K562 (cell line): ENCODE data around the gene TGFBR1. TPM values are rescaled to one million over a fixed set of nuclear protein-coding genes. Genes with fewer than 3 reads are reported as not detected.

Experiments used
- E4F1 ChIP-seq: fragments of 250-450 bp; sonication (Bioruptor Pico); IDR thresholded peaks from 2 replicates; pipeline ENCODE4 v1.5.0; 2021; ENCODE audit warnings: mild to moderate bottlenecking, borderline replicate concordance
- GATAD2B ChIP-seq: fragments of 450-650 bp; IDR thresholded peaks from 2 replicates; pipeline ENCODE4 v1.6.1; 2017; ENCODE audit warnings: mild to moderate bottlenecking, borderline replicate concordance
- HNRNPH1 ChIP-seq: fragments of 200-400 bp; formaldehyde crosslinking; optimal IDR thresholded peaks from 2 replicates; pipeline ENCODE3; 2017; ENCODE audit warnings: low read depth, mild to moderate bottlenecking, low read length, moderate library complexity
- ILK ChIP-seq: fragments of 450-650 bp; IDR thresholded peaks from 2 replicates; pipeline ENCODE4 v1.6.1; 2016; ENCODE audit warnings: missing genetic modification characterization, low read depth, mild to moderate bottlenecking, missing compliant biosample characterization, moderate library complexity, borderline replicate concordance
- JUN ChIP-seq, 2 experiments: sonication (generic) in 1 of 2; formaldehyde crosslinking in 1 of 2; IDR thresholded peaks; 2 replicates each; pipeline versions ENCODE4 v1.6.1 to v1.8.0; 2012 to 2022; ENCODE audit warnings: borderline replicate concordance in 2 of 2, mild to moderate bottlenecking in 2 of 2, improper control_type of control experiment in 1 of 2, low read depth in 1 of 2, low read length in 1 of 2, missing genetic modification reagents in 1 of 2
- KLF6 ChIP-seq: fragments of 250-450 bp; sonication (Bioruptor Pico); IDR thresholded peaks from 2 replicates; pipeline ENCODE4 v1.4.0; 2020; ENCODE audit warnings: mild to moderate bottlenecking, moderate library complexity, borderline replicate concordance
- MTA1 ChIP-seq: fragments of 450-650 bp; IDR thresholded peaks from 2 replicates; pipeline ENCODE4 v1.6.1; 2017; ENCODE audit warnings: borderline replicate concordance
- MYNN ChIP-seq, 2 experiments: sonication (generic); formaldehyde crosslinking in 1 of 2; IDR thresholded peaks; 2 replicates each; pipeline versions ENCODE4 v1.5.0 to v1.6.1; 2016 to 2020; ENCODE audit warnings: antibody characterized with exemption in 1 of 2, missing genetic modification reagents in 1 of 2
- PHF21A ChIP-seq: fragments of 450-650 bp; IDR thresholded peaks from 2 replicates; pipeline ENCODE4 v1.6.1; 2017; ENCODE audit warnings: low read depth, borderline replicate concordance
- RNF2 ChIP-seq: sonication (generic); IDR thresholded peaks from 2 replicates; pipeline ENCODE4 v1.6.1; 2016
- SAP30 ChIP-seq: fragments of 200-600 bp; sonication (generic); IDR thresholded peaks from 2 replicates; pipeline ENCODE4 v1.6.1; 2012; ENCODE audit warnings: borderline replicate concordance, low read depth, mild to moderate bottlenecking, moderate library complexity, low read length, control low read depth, inconsistent platforms; ENCODE audit not compliant: insufficient read depth, poor library complexity, severe bottlenecking
- polyA plus RNA-seq, 8 experiments: library from polyadenylated mRNA; depleted of rRNA in 4 of 8; stranded (reverse) in 5 of 8; unstranded in 3 of 8; fragments of >200 nt; fragmentation: Nextera tagmentation in 2 of 8; fragmentation: Illumina TruSeq in 1 of 8; extraction: Ambion mirVana in 2 of 8; extraction: Trizol in 1 of 8; gene quantifications; 2 replicates each; pipeline versions ENCODE4 v1.2.1 to v1.2.3, GENCODE V29; 2011 to 2014; ENCODE audit warnings: inconsistent platforms in 1 of 8, missing spikeins in 1 of 8
- total RNA-seq, 7 experiments: library from RNA; depleted of rRNA in 6 of 7; stranded (reverse); fragments of >200 nt in 6 of 7; fragmentation: Illumina TruSeq in 2 of 7; extraction: Trizol in 2 of 7; gene quantifications; 2 replicates each; pipeline versions ENCODE4 v1.2.1 to v1.2.3, GENCODE V29; 2011 to 2021; ENCODE audit warnings: low replicate concordance in 1 of 7
- TF ChIP-seq, protein P1 (sequence below): fragments of 450-650 bp; IDR thresholded peaks from 2 replicates; pipeline ENCODE4 v1.6.1; 2017; ENCODE audit warnings: antibody characterized with exemption, mild to moderate bottlenecking
- TF ChIP-seq, protein P2 (sequence below): fragments of 250-450 bp; sonication (Bioruptor Pico); IDR thresholded peaks from 2 replicates; pipeline ENCODE4 v1.5.0; 2021
- TF ChIP-seq, protein P3 (sequence below): IDR thresholded peaks from 2 replicates; pipeline ENCODE4 v1.6.1; 2011; ENCODE audit warnings: borderline replicate concordance, low read depth, mild to moderate bottlenecking, moderate library complexity, low read length; ENCODE audit not compliant: insufficient read depth, poor library complexity, severe bottlenecking

The TGFBR1 gene
- total and polyA plus RNA-seq, 9 of the 15 experiments (the other 6 are each of a cell fraction or from before 2014, with no cell fraction given): 15.5 to 62.4 (median 42.7) TPM

DNA sequence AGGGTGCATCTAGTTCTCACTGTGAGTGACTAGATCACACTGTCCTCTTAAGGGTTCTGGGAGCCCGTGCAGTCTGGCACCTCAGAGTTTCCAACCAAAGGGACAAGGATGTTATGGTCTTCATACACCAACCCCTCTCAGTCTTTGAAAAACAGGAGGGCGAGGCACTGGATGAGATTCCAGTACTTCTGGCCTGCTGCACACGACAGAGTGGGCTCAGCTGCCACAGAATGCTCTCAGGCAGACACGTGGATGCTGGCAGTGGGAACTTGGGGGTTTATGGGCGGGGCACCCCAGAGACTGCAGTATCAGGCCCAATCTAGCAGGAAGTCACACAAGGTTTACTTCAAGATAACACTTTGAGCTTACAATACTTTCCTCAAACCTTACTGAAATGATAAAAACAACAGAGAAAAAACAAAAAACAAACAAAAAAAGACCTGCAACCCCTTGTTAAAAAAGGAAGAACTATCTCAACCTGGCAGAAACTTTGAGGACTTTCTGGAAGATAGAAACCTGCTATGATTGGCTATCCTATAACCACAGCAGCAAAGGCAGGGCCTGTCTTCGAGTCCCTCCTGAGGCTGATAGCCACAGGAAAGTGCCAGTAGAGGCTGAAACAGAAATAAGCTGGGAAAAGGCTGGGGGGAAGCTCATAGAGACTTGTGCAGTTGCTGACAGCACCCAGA lies 28.3 kb upstream of the TGFBR1 start (continued):
- no peak for TF ChIP-seq E4F1 (CRISPR knock-in tag)
- no peak for TF ChIP-seq MYNN (IDR thresholded peaks at IDR 0.05)
- no peak for TF ChIP-seq MYNN (CRISPR knock-in tag; IDR thresholded peaks at IDR 0.05)
- peak; percentile 74; the same call in 1 of the 2 replicates for TF ChIP-seq GATAD2B
- TF ChIP-seq, protein P1, sequence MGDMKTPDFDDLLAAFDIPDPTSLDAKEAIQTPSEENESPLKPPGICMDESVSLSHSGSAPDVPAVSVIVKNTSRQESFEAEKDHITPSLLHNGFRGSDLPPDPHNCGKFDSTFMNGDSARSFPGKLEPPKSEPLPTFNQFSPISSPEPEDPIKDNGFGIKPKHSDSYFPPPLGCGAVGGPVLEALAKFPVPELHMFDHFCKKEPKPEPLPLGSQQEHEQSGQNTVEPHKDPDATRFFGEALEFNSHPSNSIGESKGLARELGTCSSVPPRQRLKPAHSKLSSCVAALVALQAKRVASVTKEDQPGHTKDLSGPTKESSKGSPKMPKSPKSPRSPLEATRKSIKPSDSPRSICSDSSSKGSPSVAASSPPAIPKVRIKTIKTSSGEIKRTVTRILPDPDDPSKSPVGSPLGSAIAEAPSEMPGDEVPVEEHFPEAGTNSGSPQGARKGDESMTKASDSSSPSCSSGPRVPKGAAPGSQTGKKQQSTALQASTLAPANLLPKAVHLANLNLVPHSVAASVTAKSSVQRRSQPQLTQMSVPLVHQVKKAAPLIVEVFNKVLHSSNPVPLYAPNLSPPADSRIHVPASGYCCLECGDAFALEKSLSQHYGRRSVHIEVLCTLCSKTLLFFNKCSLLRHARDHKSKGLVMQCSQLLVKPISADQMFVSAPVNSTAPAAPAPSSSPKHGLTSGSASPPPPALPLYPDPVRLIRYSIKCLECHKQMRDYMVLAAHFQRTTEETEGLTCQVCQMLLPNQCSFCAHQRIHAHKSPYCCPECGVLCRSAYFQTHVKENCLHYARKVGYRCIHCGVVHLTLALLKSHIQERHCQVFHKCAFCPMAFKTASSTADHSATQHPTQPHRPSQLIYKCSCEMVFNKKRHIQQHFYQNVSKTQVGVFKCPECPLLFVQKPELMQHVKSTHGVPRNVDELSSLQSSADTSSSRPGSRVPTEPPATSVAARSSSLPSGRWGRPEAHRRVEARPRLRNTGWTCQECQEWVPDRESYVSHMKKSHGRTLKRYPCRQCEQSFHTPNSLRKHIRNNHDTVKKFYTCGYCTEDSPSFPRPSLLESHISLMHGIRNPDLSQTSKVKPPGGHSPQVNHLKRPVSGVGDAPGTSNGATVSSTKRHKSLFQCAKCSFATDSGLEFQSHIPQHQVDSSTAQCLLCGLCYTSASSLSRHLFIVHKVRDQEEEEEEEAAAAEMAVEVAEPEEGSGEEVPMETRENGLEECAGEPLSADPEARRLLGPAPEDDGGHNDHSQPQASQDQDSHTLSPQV: peak; percentile 91
- no peak for TF ChIP-seq KLF6 (CRISPR knock-in tag)
- TF ChIP-seq SAP30: no peak
- TF ChIP-seq, protein P2, sequence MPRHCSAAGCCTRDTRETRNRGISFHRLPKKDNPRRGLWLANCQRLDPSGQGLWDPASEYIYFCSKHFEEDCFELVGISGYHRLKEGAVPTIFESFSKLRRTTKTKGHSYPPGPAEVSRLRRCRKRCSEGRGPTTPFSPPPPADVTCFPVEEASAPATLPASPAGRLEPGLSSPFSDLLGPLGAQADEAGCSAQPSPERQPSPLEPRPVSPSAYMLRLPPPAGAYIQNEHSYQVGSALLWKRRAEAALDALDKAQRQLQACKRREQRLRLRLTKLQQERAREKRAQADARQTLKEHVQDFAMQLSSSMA: no peak
- TF ChIP-seq ILK (tag): no peak
- TF ChIP-seq HNRNPH1: no peak
- peak; percentile 51; the same call in 1 of the 2 replicates for TF ChIP-seq RNF2
- TF ChIP-seq, protein P3, sequence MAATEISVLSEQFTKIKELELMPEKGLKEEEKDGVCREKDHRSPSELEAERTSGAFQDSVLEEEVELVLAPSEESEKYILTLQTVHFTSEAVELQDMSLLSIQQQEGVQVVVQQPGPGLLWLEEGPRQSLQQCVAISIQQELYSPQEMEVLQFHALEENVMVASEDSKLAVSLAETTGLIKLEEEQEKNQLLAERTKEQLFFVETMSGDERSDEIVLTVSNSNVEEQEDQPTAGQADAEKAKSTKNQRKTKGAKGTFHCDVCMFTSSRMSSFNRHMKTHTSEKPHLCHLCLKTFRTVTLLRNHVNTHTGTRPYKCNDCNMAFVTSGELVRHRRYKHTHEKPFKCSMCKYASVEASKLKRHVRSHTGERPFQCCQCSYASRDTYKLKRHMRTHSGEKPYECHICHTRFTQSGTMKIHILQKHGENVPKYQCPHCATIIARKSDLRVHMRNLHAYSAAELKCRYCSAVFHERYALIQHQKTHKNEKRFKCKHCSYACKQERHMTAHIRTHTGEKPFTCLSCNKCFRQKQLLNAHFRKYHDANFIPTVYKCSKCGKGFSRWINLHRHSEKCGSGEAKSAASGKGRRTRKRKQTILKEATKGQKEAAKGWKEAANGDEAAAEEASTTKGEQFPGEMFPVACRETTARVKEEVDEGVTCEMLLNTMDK: no peak
- no peak for TF ChIP-seq PHF21A
- TF ChIP-seq MTA1: peak; percentile 66; the same call in 1 of the 2 replicates
- no peak for TF ChIP-seq JUN (IDR thresholded peaks at IDR 0.05; ENCODE audit: borderline replicate concordance, low read depth, low read length)
- no peak for TF ChIP-seq JUN (CRISPR knock-in tag; IDR thresholded peaks at IDR 0.05; ENCODE audit: borderline replicate concordance)
